ENCODE results near the gene KAZN.

Gene KAZN

DNA sequence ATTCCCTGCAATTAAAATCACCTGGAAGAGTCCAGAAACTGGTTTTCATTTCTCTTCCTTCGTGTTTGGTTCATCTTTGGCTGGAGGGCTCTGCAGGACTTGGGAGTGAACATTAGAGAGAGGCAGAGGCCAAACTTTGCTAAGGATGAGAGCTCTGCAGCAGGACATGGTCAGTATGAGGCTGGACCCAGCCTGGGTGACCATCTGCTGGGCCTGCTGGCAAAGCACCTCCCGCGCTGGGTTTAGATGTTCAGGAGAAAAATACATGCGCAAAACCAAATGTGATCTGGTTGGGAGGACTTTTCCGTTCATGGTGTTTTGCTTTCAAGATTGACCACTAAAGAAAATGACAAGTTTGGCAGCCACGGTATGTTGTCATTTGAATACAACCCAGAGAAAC lies 15.9 kb downstream of the KAZN start:
- no peak for DNase-seq (ENCODE audit: low read depth in 2 of 2)

DNA sequence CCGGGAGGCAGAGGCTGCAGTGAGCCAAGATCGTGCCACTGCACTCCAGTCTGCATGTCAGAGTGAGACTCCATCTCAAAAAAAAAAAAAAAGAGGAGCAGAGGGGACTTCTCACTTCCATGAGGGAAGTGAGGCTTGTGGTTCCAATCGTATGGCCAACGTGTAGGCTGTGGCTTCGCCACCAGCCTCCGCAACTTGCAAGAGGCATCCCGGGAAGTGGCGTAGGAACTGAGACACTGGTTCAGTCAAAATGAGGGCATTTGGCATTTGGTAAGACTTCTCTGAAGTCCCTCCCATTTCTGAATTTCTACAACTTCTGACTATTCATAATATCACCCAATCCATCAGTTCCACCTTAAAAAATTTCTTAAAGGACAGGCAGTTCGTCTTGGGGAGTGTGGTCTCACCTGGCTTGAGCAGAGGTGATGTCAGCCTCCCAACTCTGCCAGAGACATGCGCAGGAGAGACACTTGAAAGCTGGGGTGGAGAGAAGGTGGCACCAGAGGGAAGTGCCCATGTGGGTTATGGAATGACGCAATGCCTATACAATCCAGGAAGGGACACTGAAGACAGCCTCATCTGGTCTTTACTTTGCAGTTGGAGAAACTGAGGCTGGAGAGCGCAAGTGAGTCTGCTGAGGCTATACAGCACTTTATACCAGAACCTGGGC lies 17.2 kb downstream of the KAZN start:
- no peak for DNase-seq (ENCODE audit: low read depth in 2 of 2)

DNA sequence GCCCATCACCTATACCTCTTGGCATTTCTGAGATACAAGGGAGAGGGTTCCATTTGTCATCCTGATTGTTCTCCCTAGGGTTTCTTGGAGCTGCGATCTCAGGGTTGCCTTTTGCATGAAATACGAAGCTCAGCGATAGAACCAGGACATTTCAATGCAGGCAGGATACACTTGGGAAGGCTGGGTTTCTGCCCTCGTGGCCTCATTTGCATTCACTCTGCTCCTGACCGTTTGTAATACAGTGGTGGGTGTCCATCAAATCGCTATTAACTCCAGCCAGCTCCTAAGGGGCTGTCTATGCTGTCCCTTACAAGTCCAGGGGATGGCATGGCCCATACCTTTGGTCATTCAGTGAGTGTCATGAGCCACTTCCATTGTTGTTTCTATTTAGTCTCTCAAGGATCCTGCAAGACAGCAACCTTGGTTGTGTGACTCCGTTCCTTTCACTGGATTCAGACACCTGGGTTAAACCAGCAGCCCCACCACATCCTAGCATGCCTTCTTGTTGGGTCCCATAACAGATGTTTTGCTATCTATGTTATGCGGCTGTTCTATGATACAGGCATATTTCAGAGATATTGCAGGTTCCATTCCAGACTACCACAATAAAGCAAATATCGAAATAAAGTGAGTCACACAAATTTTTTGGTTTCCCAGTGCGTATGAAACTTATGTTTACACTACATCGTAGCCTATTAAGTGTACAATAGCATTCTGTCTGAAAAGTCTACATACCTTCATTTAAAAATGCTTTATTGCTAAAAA lies 18.3 kb downstream of the KAZN start:
- no peak for DNase-seq (ENCODE audit: low read depth in 2 of 2)

DNA sequence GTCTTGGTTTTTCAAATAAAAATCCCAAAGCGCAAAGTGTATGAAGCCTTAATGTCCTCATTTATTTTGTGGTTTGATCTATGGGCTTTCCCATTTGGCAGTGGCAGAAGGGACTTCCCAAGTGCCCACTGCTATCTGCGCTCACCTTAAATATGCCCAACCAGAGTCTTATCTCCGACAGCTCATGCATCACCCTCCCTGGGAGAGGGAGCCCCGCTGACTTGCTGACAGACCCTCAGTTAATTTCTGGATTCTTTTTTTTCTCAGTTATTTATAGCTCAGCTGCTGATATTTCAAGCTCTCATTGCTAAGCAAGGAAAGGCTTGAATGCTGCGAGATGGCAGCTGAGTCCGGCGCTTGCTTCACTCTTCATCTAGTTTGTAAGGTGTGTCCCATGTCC lies 19.3 kb downstream of the KAZN start:
- DNase-seq (ENCODE audit: low read depth in 2 of 2) = no peak

DNA sequence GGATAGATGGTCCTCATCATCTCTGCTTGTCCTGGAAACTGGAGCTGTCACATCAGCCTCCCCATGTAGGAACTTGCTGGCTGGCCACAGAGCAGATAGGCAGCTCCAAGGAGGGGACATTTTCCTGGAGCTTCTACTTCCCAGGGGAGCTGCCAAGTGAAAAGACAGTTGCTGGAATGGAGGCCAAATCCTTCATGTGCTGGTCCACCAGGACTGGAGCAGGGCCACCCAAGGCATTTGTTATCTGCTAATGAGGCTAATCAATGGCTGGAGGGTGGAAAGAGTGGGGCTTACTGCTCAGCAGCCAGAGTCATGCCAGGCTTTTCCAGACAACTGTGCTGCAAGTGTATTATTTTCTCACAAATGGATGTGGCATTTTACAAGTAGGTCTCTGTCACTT lies 22.5 kb downstream of the KAZN start:
- no peak for DNase-seq (ENCODE audit: low read depth in 2 of 2)

DNA sequence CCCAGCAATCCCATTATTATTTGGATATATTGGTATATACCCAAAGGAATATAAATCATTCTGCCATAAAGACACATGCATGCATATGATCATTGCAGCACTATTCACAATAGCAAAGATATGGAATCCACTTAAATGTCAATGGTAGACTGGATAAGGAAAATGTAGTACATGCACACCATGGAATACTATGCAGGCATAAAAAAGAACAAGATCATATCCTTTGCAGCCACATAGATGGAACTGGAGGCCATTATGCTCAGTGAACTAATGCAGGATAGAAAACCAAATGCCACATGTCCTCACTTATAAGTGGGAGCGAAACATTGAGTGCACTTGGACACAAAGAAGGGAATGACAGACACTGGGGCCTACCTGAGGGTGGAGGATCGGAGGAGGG lies 24.6 kb downstream of the KAZN start:
- DNase-seq (ENCODE audit: low read depth in 2 of 2) = no peak

DNA sequence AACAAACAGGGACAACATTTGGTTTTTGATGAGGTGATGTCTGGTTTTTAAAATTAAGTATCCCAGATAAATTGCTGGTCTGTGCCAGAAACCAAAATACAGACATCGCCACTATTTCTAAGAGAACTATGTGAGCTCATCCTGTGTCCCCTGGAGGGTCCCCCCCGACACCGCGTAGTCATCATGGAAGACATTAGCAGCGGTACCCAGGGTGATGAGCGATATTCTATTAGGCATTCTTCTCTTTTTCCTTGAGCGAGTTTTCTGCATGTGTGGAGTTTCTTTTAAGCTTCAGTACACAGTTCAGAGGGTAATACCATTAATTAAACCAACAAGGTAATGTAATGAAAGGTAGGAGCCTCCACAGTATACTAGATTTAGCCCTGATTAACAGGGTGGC lies 26.5 kb downstream of the KAZN start:
- DNase-seq (ENCODE audit: low read depth in 2 of 2) = no peak

DNA sequence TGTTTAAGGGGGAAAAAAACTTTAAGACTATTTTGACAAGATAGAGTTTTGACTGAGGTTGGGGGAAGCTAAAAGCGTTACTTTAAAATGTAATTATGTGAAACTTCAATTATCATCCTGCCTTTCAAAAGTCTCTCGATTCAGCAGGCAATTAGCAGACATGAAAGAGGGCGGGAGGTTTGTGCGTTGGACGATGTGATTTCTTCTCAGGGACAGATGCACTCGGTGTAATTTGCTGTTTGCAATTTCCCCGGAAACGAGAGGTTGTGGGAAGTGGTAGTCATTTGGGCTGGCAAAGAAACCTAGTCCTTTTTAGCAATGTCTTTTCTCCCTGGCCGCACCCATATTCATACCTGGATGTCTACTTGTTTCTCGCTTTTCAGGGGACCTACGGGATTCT lies 27.1 kb downstream of the KAZN start:
- DNase-seq (ENCODE audit: low read depth in 2 of 2) = no peak

DNA sequence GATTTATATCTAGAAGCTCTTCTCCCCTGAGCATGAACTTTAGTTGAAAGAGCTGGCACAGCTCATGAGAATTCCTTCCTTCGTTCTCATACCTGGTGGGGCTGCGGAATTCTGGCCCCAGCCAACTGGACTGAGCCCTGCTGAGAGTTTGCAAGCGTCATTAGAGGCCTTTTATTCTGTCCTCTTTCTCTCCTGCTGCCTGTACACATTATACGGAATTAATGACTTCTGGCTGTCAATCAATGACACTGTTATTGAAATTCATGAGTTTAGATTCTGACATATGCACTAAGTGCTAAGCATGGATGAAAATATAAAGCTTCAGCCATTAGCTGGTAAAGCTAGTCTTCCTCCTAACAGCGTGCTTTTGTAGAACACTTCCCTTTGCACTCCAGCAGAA lies 27.5 kb downstream of the KAZN start:
- DNase-seq (ENCODE audit: low read depth in 2 of 2) = no peak

DNA sequence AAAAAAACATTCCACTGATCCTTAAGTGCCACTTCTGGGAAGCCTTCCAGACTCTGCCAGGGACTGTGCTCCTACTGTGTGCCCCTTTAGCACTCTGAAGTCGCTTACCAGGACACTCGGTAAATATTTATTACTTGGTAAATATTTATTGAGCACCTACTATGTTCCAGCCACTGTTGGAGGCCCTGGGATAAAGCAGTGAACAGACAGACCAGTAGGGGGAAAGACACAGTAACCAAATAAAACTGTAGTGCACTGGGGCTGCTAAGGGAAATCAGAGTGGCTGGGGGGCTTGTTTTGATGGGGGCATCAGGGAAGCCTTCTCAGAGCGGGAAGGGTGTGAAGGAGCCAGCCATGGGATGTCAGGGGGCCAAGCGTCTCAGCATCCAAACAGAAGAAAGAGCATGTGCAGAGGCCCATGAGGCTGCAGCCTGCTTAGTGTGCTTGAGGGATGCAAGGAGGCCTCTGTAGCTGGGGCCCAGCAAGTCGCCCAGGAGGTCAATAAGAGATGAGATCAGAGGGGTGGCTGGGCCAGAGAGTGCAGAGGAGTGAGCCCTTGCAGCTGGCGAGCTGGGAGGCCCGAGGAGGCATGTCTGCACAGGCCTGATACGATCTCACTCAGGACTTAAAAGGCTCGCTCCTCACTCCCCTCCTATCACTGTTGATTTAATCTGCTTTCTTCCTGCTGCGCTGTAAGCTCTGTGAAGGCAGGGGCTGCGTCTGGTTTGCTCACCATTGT lies 28.6 kb downstream of the KAZN start:
- no peak for DNase-seq (ENCODE audit: low read depth in 2 of 2)

DNA sequence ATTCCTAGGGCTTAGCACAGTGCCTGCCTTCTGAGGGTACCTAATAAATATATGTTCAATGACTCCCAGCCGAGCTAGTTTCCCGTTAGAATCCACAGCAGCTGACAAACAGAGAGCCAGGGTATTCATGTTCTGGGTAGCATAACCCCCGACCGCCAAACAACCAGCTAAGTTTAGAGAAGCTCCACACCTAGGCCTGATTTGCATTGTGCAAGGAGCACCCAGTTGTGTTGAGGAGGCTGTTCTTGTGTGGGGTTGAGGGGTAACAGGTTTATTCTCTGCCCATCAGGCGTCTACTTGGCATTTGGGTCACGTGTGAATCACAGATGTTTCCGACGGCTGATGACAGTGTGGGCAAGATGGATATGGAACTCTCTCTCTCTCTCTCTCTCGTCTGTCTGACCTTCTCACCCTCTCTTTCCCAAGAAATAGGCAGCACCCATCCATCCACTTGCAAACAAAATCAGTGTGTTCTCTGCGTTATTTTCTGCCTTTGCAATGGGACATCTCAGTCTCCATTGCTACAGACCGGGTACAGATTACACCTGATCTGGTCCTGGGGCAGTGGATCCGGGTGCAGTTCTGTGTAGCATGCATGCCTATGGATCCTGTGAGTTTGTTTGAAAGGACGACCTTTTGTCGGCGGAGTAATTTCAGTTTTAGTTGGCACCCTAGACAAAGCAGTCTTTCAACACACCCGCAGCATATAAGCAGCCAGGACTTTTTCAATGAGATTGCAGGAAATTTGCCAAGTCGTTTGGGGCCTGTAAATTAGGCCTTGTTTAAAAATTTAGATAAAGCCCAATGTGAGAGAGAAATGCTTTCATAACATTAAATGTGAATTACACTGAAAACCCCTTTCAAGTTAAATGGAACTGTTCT lies 29.4 kb downstream of the KAZN start:
- DNase-seq (ENCODE audit: low read depth in 2 of 2) = no peak

DNA sequence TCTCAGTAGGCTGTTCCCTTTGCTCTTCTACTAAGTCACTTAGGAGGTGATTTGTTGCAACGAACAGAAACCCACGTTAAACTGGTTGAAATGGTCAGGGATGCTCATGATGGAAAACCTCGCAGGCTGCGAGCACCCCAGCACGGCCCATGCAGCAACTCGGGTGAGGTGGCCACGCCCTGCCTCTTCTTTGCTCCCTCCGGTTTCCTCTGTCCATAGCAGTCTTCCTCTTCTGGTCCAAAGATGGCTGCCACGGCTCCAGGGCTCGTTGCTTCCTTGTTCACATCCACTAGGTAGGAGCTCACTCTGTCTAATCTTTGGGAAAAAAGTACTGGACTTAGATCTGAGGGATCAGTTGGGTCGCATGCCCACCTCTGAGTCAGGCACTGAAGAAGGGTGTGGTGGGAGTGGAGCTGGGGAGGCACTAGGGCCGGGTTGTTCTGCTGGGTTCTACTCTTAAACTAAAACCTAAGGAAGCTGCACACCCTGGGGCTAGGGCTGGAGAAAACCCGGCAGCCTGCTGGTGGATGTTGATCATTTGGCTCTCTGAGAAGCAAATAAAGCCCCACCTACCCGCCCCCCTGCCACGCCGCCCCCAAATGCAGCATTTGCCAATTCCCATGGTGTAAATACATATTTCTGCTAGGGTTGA lies 31.0 kb downstream of the KAZN start:
- no peak for DNase-seq (ENCODE audit: low read depth in 2 of 2)

DNA sequence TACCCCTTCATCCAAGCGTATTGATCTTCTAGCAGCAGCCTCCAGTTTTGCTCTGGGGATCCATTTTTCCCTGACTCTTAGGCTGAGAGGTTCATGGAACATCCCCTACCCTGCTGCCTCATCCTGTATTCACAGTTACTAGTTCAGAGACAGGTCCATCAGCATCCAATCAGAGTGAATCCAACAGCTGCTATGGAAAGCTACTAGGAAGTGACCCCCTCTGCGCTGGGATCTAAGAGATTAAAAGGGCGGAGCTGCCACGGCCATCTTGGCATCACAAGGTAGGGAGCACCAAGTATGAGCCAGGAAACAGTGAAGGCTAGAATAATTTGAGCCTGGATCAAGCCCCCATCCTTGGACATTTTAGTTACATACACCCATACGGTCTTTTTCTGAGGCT lies 32.5 kb downstream of the KAZN start:
- DNase-seq (ENCODE audit: low read depth in 2 of 2) = no peak

DNA sequence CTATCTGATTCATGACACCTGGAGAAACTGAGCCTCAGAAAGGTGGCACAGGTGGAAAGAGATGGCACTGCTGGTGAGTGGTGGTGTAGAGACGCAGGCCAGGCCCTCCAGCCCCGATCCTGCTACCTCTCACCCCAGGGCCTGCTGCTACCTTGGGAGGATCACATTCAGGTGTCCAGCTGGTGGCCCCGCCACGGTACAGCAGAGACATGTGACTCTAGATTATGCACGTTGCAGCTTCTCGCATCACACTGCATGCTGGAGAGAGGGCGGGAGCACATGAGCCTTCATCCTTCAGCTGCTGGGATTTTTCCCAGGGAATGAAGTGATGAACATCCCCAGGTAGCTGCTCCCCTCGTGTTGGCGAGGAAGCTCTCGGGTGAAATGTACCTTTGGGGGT lies 32.9 kb downstream of the KAZN start:
- DNase-seq (ENCODE audit: low read depth in 2 of 2) = no peak

DNA sequence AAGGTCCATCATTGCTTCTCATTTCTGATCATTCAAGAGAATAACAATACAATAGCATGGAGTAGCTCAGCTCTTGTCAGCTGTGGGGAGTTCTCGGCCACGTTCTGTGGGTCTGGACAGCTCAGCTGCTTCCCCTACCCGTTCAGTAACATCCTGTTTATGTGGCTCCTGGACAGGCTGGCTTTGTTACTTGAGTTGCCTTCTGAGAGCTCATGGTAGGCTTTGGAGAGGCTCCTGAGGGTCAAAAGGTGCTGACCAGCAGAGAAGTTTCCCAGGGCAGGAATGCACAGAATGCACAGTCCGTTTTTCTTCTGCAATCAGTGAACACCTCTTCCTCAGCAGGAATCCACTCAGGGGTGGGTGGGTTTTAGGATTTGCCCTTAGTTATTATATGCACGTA lies 36.0 kb downstream of the KAZN start:
- no peak for DNase-seq (ENCODE audit: low read depth in 2 of 2)

DNA sequence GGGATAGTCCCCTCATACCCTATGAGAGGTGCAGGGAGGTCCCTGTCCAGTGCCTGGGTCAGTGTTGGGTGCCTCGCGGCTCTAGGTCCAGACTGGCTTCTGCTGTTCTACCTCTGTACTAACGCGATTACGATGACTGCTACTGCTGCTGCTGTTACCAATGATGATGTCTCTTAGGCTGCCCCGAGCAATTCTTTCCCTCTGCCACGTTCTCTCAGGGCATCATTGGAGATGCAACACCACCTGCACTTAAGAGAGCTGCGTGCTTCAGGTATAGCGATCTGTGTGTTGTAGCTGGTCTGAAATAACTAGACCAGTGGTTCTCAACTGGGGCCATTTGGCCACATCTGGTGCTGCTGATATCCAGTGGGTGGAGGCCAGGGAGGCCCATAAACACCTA lies 36.9 kb downstream of the KAZN start:
- no peak for DNase-seq (ENCODE audit: low read depth in 2 of 2)

DNA sequence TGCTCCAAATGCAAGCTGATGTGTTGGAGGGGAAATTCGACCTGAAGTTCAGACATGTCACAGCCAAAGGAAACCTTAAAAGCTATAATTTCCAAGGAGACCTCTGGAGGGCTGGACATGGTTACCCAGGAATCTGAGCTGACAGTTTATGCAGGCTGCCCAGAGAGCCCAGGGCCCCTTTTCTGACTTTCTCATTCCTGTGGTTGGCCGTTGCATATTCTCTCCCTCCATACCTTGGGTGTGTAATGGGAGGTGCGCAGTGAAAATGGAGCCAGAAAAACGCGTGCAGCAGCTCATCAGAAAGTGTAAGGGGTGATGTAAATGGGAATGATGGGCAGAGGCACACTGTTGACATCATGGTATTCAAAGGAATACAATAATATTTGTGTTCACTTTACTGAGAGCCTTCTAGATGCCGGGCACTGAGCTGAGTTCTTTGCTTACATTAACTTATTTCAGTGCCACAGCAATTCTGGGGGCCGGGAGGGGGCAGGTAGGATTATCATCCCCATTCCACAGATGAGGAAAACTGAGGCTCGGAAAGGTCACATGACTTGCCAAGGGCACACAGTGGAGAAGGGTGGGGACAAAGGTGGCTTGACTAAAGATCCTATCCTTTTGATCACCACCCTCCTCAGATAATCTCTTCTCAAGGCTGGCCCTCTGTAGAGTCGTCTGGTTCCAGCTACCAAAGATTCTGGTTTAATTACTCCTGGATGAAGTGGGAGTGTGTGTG lies 38.6 kb downstream of the KAZN start:
- no peak for DNase-seq (ENCODE audit: low read depth in 2 of 2)

DNA sequence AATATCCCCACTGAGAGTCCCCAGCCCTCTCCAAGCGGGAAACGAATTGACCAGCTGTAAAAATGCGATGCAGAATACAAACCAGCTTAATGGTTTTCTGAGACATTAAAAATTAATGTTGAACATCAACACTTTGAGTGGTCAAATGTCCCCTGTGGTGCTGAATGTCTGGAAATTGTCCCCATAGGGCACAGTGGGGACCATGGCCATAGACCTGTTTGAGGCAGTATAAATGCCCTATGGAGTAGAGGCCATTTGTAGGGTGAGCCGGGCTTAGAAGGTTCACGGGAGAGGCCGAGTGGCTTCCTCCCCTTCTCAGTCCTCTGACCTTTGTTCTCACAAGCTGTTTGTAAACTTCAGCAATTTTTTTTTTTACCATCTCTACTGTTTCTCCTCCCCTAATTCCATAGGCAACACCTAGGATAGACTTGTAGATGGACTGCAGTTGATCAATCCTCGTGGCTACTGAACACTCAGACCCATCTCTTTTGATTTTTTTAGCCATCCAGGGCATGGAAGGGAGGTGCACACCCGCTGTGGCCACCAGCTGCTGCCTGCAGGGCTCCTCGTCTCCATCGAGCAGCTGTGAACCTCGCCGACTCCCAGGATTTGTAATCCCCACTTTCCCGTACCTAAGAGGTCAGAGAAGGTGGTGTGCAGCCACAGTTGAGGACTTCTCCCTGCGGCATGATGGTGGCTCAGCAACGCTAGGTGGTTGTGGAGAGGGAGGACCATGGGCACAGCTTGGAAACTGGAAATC lies 41.0 kb downstream of the KAZN start:
- no peak for DNase-seq (ENCODE audit: low read depth in 2 of 2)

DNA sequence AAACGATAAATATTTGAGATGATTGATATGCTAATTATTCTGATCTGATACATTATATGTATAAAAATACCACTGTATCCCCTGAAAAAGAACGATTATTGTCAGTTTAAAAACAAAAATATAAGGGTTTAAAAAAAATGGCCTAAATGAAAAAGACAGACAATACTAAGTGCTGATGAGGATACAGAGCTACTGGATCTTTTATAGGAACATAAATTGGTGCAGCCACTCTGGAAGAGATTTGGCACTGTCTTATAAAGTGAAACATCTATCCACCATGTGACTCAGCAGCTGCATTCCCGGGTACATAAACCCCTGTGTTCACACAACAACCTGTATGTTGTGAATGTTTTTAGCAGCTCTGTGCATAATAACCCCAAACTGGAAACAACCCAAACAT lies 44.2 kb downstream of the KAZN start:
- DNase-seq (ENCODE audit: low read depth in 2 of 2) = no peak

DNA sequence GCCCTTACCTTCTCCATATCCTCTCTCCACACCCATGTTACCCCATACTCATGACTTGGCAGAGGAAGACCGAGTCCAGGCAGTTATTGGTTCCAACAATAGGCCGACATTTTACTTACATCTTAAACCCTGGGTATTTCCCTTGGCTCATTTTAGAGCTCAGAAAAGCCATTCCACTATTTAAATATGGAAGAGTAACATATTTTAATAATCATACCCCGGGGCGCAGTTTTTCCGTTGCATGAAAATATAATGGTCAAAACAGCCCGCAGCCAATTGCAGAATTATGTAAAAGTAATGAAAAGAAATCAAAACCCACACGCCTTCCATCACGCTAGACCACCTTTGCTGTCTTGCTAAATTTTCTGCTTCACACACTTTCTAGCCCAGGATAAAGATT lies 48.5 kb downstream of the KAZN start:
- DNase-seq (ENCODE audit: low read depth in 2 of 2) = no peak

All from stimulated activated CD8-positive, alpha-beta memory T cell treated with anti-CD3 and anti-CD28 coated beads, Interleukin-7, amount 100 ng/mL, for 1 hour (primary cell).